ENCODE measurements around the gene BOK.
"Not testable (repeated sequence)": the region's sequence is repeated elsewhere in the genome, so short reads cannot be mapped to it uniquely, and the experiment has no call there.

Gene BOK

GRCh38 chr2:241558532-241559322 lies at the start of gene BOK:
TSS of gene BOK (plus strand) at chr2:241558745. CDS start at chr2:241559484, 739 bp downstream.
- DNase-seq = no peak

GRCh38 chr2:241509155-241509784 lies 49.3 kb upstream of the BOK start:
- DNase-seq = no peak

- DNase-seq = no peak
Measured at GRCh38 chr2:241511091-241511741, 47.3 kb upstream of the BOK start.

- no peak for DNase-seq
Measured at GRCh38 chr2:241514553-241514952, 44.0 kb upstream of the BOK start.

GRCh38 chr2:241514986-241515737 lies 43.4 kb upstream of the BOK start:
- no peak for DNase-seq

GRCh38 chr2:241516520-241516965 lies 42.0 kb upstream of the BOK start:
- no peak for DNase-seq

- no peak for DNase-seq
Measured at GRCh38 chr2:241517297-241517696, 41.2 kb upstream of the BOK start.

- DNase-seq = no peak
Measured at GRCh38 chr2:241519669-241520068, 38.9 kb upstream of the BOK start.

- no peak for DNase-seq
Measured at GRCh38 chr2:241522477-241522876, 36.1 kb upstream of the BOK start.

- DNase-seq = not testable (repeated sequence)
Measured at GRCh38 chr2:241525818-241526780, 32.4 kb upstream of the BOK start.

GRCh38 chr2:241530571-241530970 lies 28.0 kb upstream of the BOK start:
- DNase-seq = no peak

GRCh38 chr2:241531161-241531722 lies 27.3 kb upstream of the BOK start:
- DNase-seq = no peak

GRCh38 chr2:241532168-241532567 lies 26.4 kb upstream of the BOK start:
- DNase-seq = no peak

GRCh38 chr2:241532733-241533601 lies 25.6 kb upstream of the BOK start:
- DNase-seq = no peak

GRCh38 chr2:241534293-241534692 lies 24.3 kb upstream of the BOK start:
- DNase-seq = no peak

- DNase-seq = no peak
Measured at GRCh38 chr2:241534701-241535375, 23.7 kb upstream of the BOK start.

GRCh38 chr2:241535871-241536655 lies 22.5 kb upstream of the BOK start:
- DNase-seq = no peak

GRCh38 chr2:241538838-241539615 lies 19.5 kb upstream of the BOK start:
- no peak for DNase-seq

Measured in stimulated activated CD4-positive, alpha-beta T cell treated with anti-CD3 and anti-CD28 coated beads, Interleukin-1b, Interleukin-23, amount 100 ng/mL, for 48 hours (primary cell).